ENCODE measurements around the gene FASTKD3.

The FASTKD3 gene

GRCh38 chr5:7874639-7875038, 5.8 kb upstream of the FASTKD3 start:
- Histone ChIP-seq H3K14ac (ENCODE audit: low read length) (no peak overlapping the region), H3K4me2 (ENCODE audit: insufficient read depth, low read length, poor library complexity, severe bottlenecking) (no peak overlapping the region), H3K4ac (ENCODE audit: low read length) (no peak overlapping the region), H3K9me3 (replicated peaks in 1 of 2; ENCODE audit: control insufficient read depth in 2 of 2, insufficient read depth in 1 of 2, low read depth in 1 of 2, low read length in 2 of 2) (no peaks in the 10 kb centered on the region), H4K91ac (ENCODE audit: low read depth, low read length, poor library complexity) (no peak overlapping the region), H3K79me1 (ENCODE audit: low read depth, low read length) (no peaks in the 10 kb centered on the region), H3K18ac (ENCODE audit: low read length) (no peak overlapping the region), H2BK12ac (ENCODE audit: low read length) (no peak overlapping the region), H3K4me1 (ENCODE audit: control insufficient read depth in 2 of 2, insufficient read depth in 1 of 2, low read depth in 1 of 2, low read length in 2 of 2) (peaks cover 0 to 2% of the 10 kb centered on the region in 2 donors), H2BK5ac (ENCODE audit: low read length) (no peak overlapping the region), H2AK5ac (ENCODE audit: low read depth, low read length) (no peak overlapping the region), H3K4me3 (ENCODE audit: low read length in 2 of 2) (no peak overlapping the region), H3K27ac (replicated peaks; ENCODE audit: low read length) (no peak overlapping the region), H3K23ac (ENCODE audit: low read depth, low read length, poor library complexity) (no peak overlapping the region), H4K8ac (ENCODE audit: low read depth, low read length) (no peak overlapping the region), H2BK120ac (ENCODE audit: low read depth, low read length) (no peak overlapping the region), H3K36me3 (replicated peaks in 1 of 2; ENCODE audit: control insufficient read depth in 2 of 2, insufficient read depth in 2 of 2, low read length in 2 of 2) (peaks cover 20 to 85% of the 10 kb centered on the region in 2 donors), H2AFZ (ENCODE audit: low read length) (no peak overlapping the region), H3K27me3 (ENCODE audit: control insufficient read depth in 3 of 3, insufficient read depth in 3 of 3, low read depth in 1 of 3, low read length in 3 of 3) (no peaks in the 10 kb centered on the region), H3K9ac (ENCODE audit: low read depth, low read length, poor library complexity) (no peak overlapping the region), H2BK15ac (ENCODE audit: low read length) (no peak overlapping the region)
- no peak for DNase-seq (ENCODE audit: low spot score)
- WGBS, 2 donors (ENCODE audit: extremely low coverage in 2 of 2, insufficient read length in 2 of 2, insufficient replicate concordance in 1 of 2) = no CpG with 5 or more reads among the region's 2 CpGs

- no peak overlapping the region for H3K4me2 ChIP-seq (ENCODE audit: insufficient read depth, low read length, poor library complexity, severe bottlenecking)
- H3K27me3 ChIP-seq (ENCODE audit: control insufficient read depth in 3 of 3, insufficient read depth in 3 of 3, low read depth in 1 of 3, low read length in 3 of 3) = no peaks in the 10 kb centered on the region
- no peak overlapping the region for H3K14ac ChIP-seq (ENCODE audit: low read length)
- no peak overlapping the region for H4K8ac ChIP-seq (ENCODE audit: low read depth, low read length)
- H2AK5ac ChIP-seq (ENCODE audit: low read depth, low read length) = no peak overlapping the region
- H2BK12ac ChIP-seq (ENCODE audit: low read length) = no peak overlapping the region
- no peak overlapping the region for H3K4ac ChIP-seq (ENCODE audit: low read length)
- H3K36me3 ChIP-seq (replicated peaks in 1 of 2; ENCODE audit: control insufficient read depth in 2 of 2, insufficient read depth in 2 of 2, low read length in 2 of 2) = peaks cover 15 to 73% of the 10 kb centered on the region in 2 donors
- H3K79me1 ChIP-seq (ENCODE audit: low read depth, low read length) = peaks cover 2% of the 10 kb centered on the region
- H2BK15ac ChIP-seq (ENCODE audit: low read length) = no peak overlapping the region
- no peak overlapping the region for H2AFZ ChIP-seq (ENCODE audit: low read length)
- DNase-seq (ENCODE audit: low spot score) = no peak
- H3K27ac ChIP-seq (replicated peaks; ENCODE audit: low read length) = no peak overlapping the region
- H3K4me3 ChIP-seq (ENCODE audit: low read length in 2 of 2) = no peak overlapping the region
- H3K9ac ChIP-seq (ENCODE audit: low read depth, low read length, poor library complexity) = no peak overlapping the region
- H4K91ac ChIP-seq (ENCODE audit: low read depth, low read length, poor library complexity) = no peak overlapping the region
- no peak overlapping the region for H2BK120ac ChIP-seq (ENCODE audit: low read depth, low read length)
- no CpG with 5 or more reads among the region's 9 CpGs for WGBS, 2 donors (ENCODE audit: extremely low coverage in 2 of 2, insufficient read length in 2 of 2, insufficient replicate concordance in 1 of 2)
- no peaks in the 10 kb centered on the region for H3K9me3 ChIP-seq (replicated peaks in 1 of 2; ENCODE audit: control insufficient read depth in 2 of 2, insufficient read depth in 1 of 2, low read depth in 1 of 2, low read length in 2 of 2)
- no peak overlapping the region for H2BK5ac ChIP-seq (ENCODE audit: low read length)
- H3K18ac ChIP-seq (ENCODE audit: low read length) = no peak overlapping the region
- no peak overlapping the region for H3K23ac ChIP-seq (ENCODE audit: low read depth, low read length, poor library complexity)
- peaks cover 0 to 2% of the 10 kb centered on the region in 2 donors for H3K4me1 ChIP-seq (ENCODE audit: control insufficient read depth in 2 of 2, insufficient read depth in 1 of 2, low read depth in 1 of 2, low read length in 2 of 2)
Measured at GRCh38 chr5:7873216-7873615, 4.4 kb upstream of the FASTKD3 start.

GRCh38 chr5:7872517-7873130, 3.8 kb upstream of the FASTKD3 start:
- H3K79me1 ChIP-seq (ENCODE audit: low read depth, low read length) = peaks cover 2% of the 10 kb centered on the region
- no peak overlapping the region for H4K91ac ChIP-seq (ENCODE audit: low read depth, low read length, poor library complexity)
- H3K18ac ChIP-seq (ENCODE audit: low read length) = no peak overlapping the region
- peaks cover 12 to 67% of the 10 kb centered on the region in 2 donors for H3K36me3 ChIP-seq (replicated peaks in 1 of 2; ENCODE audit: control insufficient read depth in 2 of 2, insufficient read depth in 2 of 2, low read length in 2 of 2)
- no peak overlapping the region for H3K4me3 ChIP-seq (ENCODE audit: low read length in 2 of 2)
- no peak overlapping the region for H3K14ac ChIP-seq (ENCODE audit: low read length)
- peaks cover 0 to 6% of the 10 kb centered on the region in 2 donors for H3K4me1 ChIP-seq (ENCODE audit: control insufficient read depth in 2 of 2, insufficient read depth in 1 of 2, low read depth in 1 of 2, low read length in 2 of 2)
- H3K9ac ChIP-seq (ENCODE audit: low read depth, low read length, poor library complexity) = no peak overlapping the region
- no peaks in the 10 kb centered on the region for H3K27me3 ChIP-seq (ENCODE audit: control insufficient read depth in 3 of 3, insufficient read depth in 3 of 3, low read depth in 1 of 3, low read length in 3 of 3)
- no peak overlapping the region for H2BK120ac ChIP-seq (ENCODE audit: low read depth, low read length)
- no peak overlapping the region for H2AK5ac ChIP-seq (ENCODE audit: low read depth, low read length)
- no peak overlapping the region for H2BK15ac ChIP-seq (ENCODE audit: low read length)
- H4K8ac ChIP-seq (ENCODE audit: low read depth, low read length) = no peak overlapping the region
- no peak overlapping the region for H3K4ac ChIP-seq (ENCODE audit: low read length)
- no peak overlapping the region for H3K4me2 ChIP-seq (ENCODE audit: insufficient read depth, low read length, poor library complexity, severe bottlenecking)
- no peak overlapping the region for H3K27ac ChIP-seq (replicated peaks; ENCODE audit: low read length)
- no CpG with 5 or more reads among the region's 4 CpGs for WGBS, 2 donors (ENCODE audit: extremely low coverage in 2 of 2, insufficient read length in 2 of 2, insufficient replicate concordance in 1 of 2)
- H2AFZ ChIP-seq (ENCODE audit: low read length) = no peak overlapping the region
- no peaks in the 10 kb centered on the region for H3K9me3 ChIP-seq (replicated peaks in 1 of 2; ENCODE audit: control insufficient read depth in 2 of 2, insufficient read depth in 1 of 2, low read depth in 1 of 2, low read length in 2 of 2)
- no peak overlapping the region for H3K23ac ChIP-seq (ENCODE audit: low read depth, low read length, poor library complexity)
- DNase-seq (ENCODE audit: low spot score) = no peak
- H2BK5ac ChIP-seq (ENCODE audit: low read length) = no peak overlapping the region
- H2BK12ac ChIP-seq (ENCODE audit: low read length) = no peak overlapping the region

GRCh38 chr5:7871653-7872052, 2.8 kb upstream of the FASTKD3 start:
- Histone ChIP-seq H3K4me1 (ENCODE audit: control insufficient read depth in 2 of 2, insufficient read depth in 1 of 2, low read depth in 1 of 2, low read length in 2 of 2) (peaks cover 0 to 7% of the 10 kb centered on the region in 2 donors), H3K4me2 (ENCODE audit: insufficient read depth, low read length, poor library complexity, severe bottlenecking) (no peak overlapping the region), H3K27me3 (ENCODE audit: control insufficient read depth in 3 of 3, insufficient read depth in 3 of 3, low read depth in 1 of 3, low read length in 3 of 3) (no peaks in the 10 kb centered on the region), H3K9ac (ENCODE audit: low read depth, low read length, poor library complexity) (no peak overlapping the region), H3K4me3 (ENCODE audit: low read length in 2 of 2) (no peak overlapping the region), H3K4ac (ENCODE audit: low read length) (no peak overlapping the region), H3K9me3 (replicated peaks in 1 of 2; ENCODE audit: control insufficient read depth in 2 of 2, insufficient read depth in 1 of 2, low read depth in 1 of 2, low read length in 2 of 2) (no peaks in the 10 kb centered on the region), H3K23ac (ENCODE audit: low read depth, low read length, poor library complexity) (no peak overlapping the region), H3K36me3 (replicated peaks in 1 of 2; ENCODE audit: control insufficient read depth in 2 of 2, insufficient read depth in 2 of 2, low read length in 2 of 2) (peaks cover 10 to 61% of the 10 kb centered on the region in 2 donors), H4K91ac (ENCODE audit: low read depth, low read length, poor library complexity) (no peak overlapping the region), H2BK5ac (ENCODE audit: low read length) (no peak overlapping the region), H2BK12ac (ENCODE audit: low read length) (no peak overlapping the region), H2AK5ac (ENCODE audit: low read depth, low read length) (no peak overlapping the region), H2BK15ac (ENCODE audit: low read length) (no peak overlapping the region), H3K27ac (replicated peaks; ENCODE audit: low read length) (no peak overlapping the region), H3K18ac (ENCODE audit: low read length) (no peak overlapping the region), H3K14ac (ENCODE audit: low read length) (no peak overlapping the region), H2BK120ac (ENCODE audit: low read depth, low read length) (no peak overlapping the region), H3K79me1 (ENCODE audit: low read depth, low read length) (peaks cover 4% of the 10 kb centered on the region), H4K8ac (ENCODE audit: low read depth, low read length) (no peak overlapping the region), H2AFZ (ENCODE audit: low read length) (no peak overlapping the region)
- no CpG with 5 or more reads among the region's 2 CpGs for WGBS, 2 donors (ENCODE audit: extremely low coverage in 2 of 2, insufficient read length in 2 of 2, insufficient replicate concordance in 1 of 2)
- no peak for DNase-seq (ENCODE audit: low spot score)

Data from neuronal stem cell (in vitro differentiated cells).